Hepatocyte (in vitro differentiated cells): ENCODE data around the gene XRCC4. TPM values are rescaled to one million over a fixed set of nuclear protein-coding genes. Genes with fewer than 3 reads are reported as not detected.

ENCODE experiments used
- DNase-seq: peaks from one replicate; pipeline ENCODE4 v3.0.0-alpha.2; 2016; ENCODE audit warnings: low spot score
- H2AFZ ChIP-seq: fragments of 200-600 bp; sonication (generic); 2 replicates; pipeline ENCODE4 v1.6.0; 2016; ENCODE audit warnings: antibody characterized with exemption, mild to moderate bottlenecking
- H3K27ac ChIP-seq: fragments of 200-600 bp; sonication (generic); 2 replicates; pipeline ENCODE4 v1.5.1; 2016; ENCODE audit warnings: mild to moderate bottlenecking
- H3K27me3 ChIP-seq: fragments of 200-600 bp; sonication (generic); 2 replicates; pipeline ENCODE4 v1.6.1; 2016
- H3K36me3 ChIP-seq: fragments of 200-600 bp; sonication (generic); replicated peaks from 2 replicates; pipeline ENCODE4 v1.5.1; 2016; ENCODE audit warnings: low read depth; ENCODE audit not compliant: insufficient read depth
- H3K4me1 ChIP-seq: fragments of 200-600 bp; sonication (generic); 2 replicates; pipeline ENCODE4 v1.5.1; 2016; ENCODE audit warnings: mild to moderate bottlenecking, moderate library complexity; ENCODE audit not compliant: insufficient read depth
- H3K4me2 ChIP-seq: fragments of 200-600 bp; sonication (generic); 2 replicates; pipeline ENCODE4 v1.6.0; 2016
- H3K4me3 ChIP-seq: fragments of 200-600 bp; sonication (generic); 2 replicates; pipeline ENCODE4 v1.5.1; 2016; ENCODE audit warnings: mild to moderate bottlenecking
- H3K79me2 ChIP-seq: fragments of 200-600 bp; sonication (generic); 2 replicates; pipeline ENCODE4 v1.6.0; 2017; ENCODE audit warnings: mild to moderate bottlenecking
- H3K9me2 ChIP-seq: fragments of 200-600 bp; sonication (generic); replicated peaks from 2 replicates; pipeline ENCODE4 v1.6.0; 2017; ENCODE audit warnings: mild to moderate bottlenecking; ENCODE audit not compliant: insufficient read depth
- H3K9me3 ChIP-seq: fragments of 200-600 bp; sonication (generic); 2 replicates; pipeline ENCODE4 v1.5.1; 2016; ENCODE audit warnings: low read depth, mild to moderate bottlenecking
- H4K20me1 ChIP-seq: fragments of 200-600 bp; sonication (generic); 2 replicates; pipeline ENCODE4 v1.6.0; 2016; ENCODE audit warnings: mild to moderate bottlenecking; ENCODE audit not compliant: insufficient read depth, poor library complexity, severe bottlenecking
- EZH2 ChIP-seq: fragments of 200-600 bp; sonication (generic); IDR thresholded peaks from 2 replicates; pipeline ENCODE4 v1.6.1; 2016; ENCODE audit warnings: antibody characterized with exemption, mild to moderate bottlenecking, borderline replicate concordance
- EZH2phosphoT487 ChIP-seq: fragments of 200-600 bp; sonication (generic); IDR thresholded peaks from one replicate; pipeline ENCODE4 v1.6.1; 2018; ENCODE audit warnings: antibody characterized with exemption, mild to moderate bottlenecking, low read depth, moderate library complexity; ENCODE audit not compliant: unreplicated experiment, severe bottlenecking
- WGBS: methylation state at CpG from one replicate; pipeline ENCODE4 v1.1.6; 2016; ENCODE audit warnings: low lambda C conversion rate; ENCODE audit errors: missing lambda C conversion rate; 5-methylcytosine and 5-hydroxymethylcytosine counted together
- polyA plus RNA-seq: library from polyadenylated mRNA; unstranded; fragments of >200 nt; fragmentation: Nextera tagmentation; extraction: Ambion mirVana; gene quantifications from 2 replicates; pipeline ENCODE4 v1.2.1, GENCODE V29; 2016
- total RNA-seq: library from RNA; depleted of rRNA; stranded (reverse); fragments of >200 nt; gene quantifications from 2 replicates; pipeline ENCODE4 v1.2.3, GENCODE V29; 2014
- TF ChIP-seq, protein P1 (sequence below): fragments of 200-600 bp; sonication (generic); IDR thresholded peaks from 2 replicates; pipeline ENCODE4 v1.5.1; 2016; ENCODE audit warnings: antibody characterized with exemption, mild to moderate bottlenecking; ENCODE audit not compliant: poor library complexity

Gene XRCC4
- total and polyA plus RNA-seq, 2 experiments from 2014 or later = 12.7 to 21.5 TPM

DNA sequence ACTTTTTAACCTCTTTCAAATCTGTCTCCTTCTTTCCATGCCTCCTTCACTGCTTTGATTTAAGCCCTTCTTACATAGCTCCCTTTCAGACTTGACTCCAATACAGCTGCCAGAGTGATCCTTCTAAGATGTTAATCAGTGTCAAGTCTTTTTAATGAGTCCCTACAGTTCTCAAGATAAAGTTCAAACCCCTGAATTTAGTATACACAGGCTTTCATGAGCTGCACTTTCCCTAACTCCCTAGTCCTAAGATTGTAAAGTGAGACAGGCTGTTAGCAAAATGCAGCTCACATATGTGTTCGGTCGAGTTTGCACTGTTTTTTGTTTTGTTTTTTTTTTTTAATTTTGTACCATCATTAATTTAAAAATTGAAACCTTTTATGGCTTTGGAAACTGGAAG, 203.8 kb downstream of the XRCC4 start:
- H3K9me3 ChIP-seq = no peaks in the 10 kb centered on the region
- DNase-seq = no peak
- WGBS = 46% methylated on average over 2 of the region's 2 CpGs
- no peak overlapping the region for H3K4me3 ChIP-seq
- TF ChIP-seq EZH2 = no peak
- no peak for TF ChIP-seq EZH2phosphoT487
- TF ChIP-seq, protein P1, sequence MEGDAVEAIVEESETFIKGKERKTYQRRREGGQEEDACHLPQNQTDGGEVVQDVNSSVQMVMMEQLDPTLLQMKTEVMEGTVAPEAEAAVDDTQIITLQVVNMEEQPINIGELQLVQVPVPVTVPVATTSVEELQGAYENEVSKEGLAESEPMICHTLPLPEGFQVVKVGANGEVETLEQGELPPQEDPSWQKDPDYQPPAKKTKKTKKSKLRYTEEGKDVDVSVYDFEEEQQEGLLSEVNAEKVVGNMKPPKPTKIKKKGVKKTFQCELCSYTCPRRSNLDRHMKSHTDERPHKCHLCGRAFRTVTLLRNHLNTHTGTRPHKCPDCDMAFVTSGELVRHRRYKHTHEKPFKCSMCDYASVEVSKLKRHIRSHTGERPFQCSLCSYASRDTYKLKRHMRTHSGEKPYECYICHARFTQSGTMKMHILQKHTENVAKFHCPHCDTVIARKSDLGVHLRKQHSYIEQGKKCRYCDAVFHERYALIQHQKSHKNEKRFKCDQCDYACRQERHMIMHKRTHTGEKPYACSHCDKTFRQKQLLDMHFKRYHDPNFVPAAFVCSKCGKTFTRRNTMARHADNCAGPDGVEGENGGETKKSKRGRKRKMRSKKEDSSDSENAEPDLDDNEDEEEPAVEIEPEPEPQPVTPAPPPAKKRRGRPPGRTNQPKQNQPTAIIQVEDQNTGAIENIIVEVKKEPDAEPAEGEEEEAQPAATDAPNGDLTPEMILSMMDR = no peak
- no peaks in the 10 kb centered on the region for H3K9me2 ChIP-seq
- H2AFZ ChIP-seq = no peak overlapping the region
- no peaks in the 10 kb centered on the region for H3K36me3 ChIP-seq
- H3K79me2 ChIP-seq = no peaks in the 10 kb centered on the region
- H3K27me3 ChIP-seq = no peaks in the 10 kb centered on the region
- H3K4me2 ChIP-seq = no peak overlapping the region
- H3K4me1 ChIP-seq = no peaks in the 10 kb centered on the region
- no peak overlapping the region for H3K27ac ChIP-seq
- no peaks in the 10 kb centered on the region for H4K20me1 ChIP-seq

DNA sequence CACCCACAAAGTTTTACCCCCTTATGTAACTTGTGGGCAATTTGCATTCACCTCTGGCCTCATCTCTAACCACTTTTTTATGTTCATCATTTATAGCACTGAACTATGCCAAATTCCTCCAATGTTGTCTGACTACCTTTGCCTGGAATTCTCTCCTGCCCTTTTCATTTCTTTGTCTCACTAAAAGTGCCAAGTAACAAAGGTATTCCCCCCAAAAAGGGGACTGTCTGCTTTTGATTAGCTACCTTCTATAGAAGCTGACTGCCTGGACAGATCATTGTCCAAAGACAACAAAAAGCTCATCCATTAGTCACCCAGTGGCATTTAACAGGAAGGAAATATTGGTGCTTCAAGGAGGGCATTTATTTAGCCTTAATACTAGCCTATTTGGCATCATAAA, 204.3 kb downstream of the XRCC4 start:
- no peaks in the 10 kb centered on the region for H3K4me1 ChIP-seq
- TF ChIP-seq EZH2phosphoT487 = no peak
- no peaks in the 10 kb centered on the region for H3K9me2 ChIP-seq
- no peak overlapping the region for H3K4me2 ChIP-seq
- no peak overlapping the region for H3K27ac ChIP-seq
- H3K27me3 ChIP-seq = no peaks in the 10 kb centered on the region
- H4K20me1 ChIP-seq = no peaks in the 10 kb centered on the region
- H3K4me3 ChIP-seq = no peak overlapping the region
- H3K79me2 ChIP-seq = no peaks in the 10 kb centered on the region
- H3K9me3 ChIP-seq = no peaks in the 10 kb centered on the region
- no peak overlapping the region for H2AFZ ChIP-seq
- no peaks in the 10 kb centered on the region for H3K36me3 ChIP-seq
- no peak for DNase-seq

DNA sequence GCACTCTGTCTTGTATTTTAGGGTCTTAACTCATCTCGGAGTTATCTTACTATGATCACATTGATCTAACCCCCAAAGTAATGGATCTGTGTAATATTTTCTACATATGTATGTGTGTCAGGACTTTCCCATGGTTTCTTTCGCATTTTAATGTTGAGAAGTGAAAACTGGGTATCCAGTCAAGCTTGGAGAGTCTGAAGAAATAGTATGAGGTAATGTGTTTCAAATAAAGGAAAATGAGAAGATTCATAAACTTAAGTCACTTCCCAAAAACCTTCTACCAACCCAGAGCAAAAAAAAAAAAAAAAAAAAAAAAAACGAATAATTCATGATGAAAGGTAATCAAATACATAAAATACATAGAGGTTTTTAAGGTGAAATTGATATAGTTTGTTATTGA, 206.4 kb downstream of the XRCC4 start:
- Histone ChIP-seq H2AFZ (no peak overlapping the region), H3K9me3 (no peaks in the 10 kb centered on the region), H3K36me3 (no peaks in the 10 kb centered on the region), H3K79me2 (no peaks in the 10 kb centered on the region), H3K27me3 (no peaks in the 10 kb centered on the region), H3K27ac (no peak overlapping the region), H3K9me2 (no peaks in the 10 kb centered on the region), H3K4me2 (no peak overlapping the region), H3K4me3 (no peak overlapping the region), H4K20me1 (no peaks in the 10 kb centered on the region), H3K4me1 (no peaks in the 10 kb centered on the region)
- TF ChIP-seq, protein P1 = no peak
- TF ChIP-seq EZH2 = no peak
- TF ChIP-seq EZH2phosphoT487 = no peak
- no peak for DNase-seq
- 94% methylated on average over 3 of the region's 3 CpGs for WGBS

DNA sequence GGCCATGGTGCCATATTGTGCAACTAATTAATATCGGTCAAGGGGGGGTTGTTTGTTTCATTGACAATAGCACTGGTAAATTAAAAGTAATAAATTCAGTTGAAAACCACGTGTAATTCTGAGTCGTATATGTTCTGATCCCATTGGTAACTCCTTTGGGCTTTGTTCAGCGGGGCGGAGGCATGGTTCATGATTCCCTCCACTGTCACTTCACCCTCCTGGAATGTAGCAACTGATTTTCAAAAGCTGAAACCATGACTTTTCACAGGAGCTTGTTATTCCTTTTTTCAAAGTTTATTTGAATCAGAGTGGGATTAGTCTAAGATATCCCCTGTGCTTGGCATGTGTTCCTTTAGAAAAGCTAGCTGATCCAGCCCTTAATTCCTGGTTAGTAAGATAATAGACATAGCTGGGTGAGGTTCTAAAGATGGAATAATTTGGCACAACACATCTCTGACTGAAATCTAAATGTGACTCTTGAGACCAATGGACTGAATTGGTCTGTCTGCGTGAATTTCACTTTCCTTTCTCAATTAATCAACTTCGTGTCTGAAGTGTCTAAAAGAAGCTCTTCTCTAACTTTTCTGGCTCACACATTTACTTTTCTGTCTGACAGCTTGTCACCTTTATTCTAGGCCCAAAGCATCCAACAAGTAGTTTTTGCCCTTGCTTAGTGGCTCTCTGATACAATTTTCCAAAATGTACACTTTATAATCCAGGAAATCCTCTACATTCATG, 208.5 kb downstream of the XRCC4 start:
- Histone ChIP-seq H4K20me1 (no peaks in the 10 kb centered on the region), H3K79me2 (no peaks in the 10 kb centered on the region), H3K4me1 (no peaks in the 10 kb centered on the region), H2AFZ (no peak overlapping the region), H3K9me3 (no peaks in the 10 kb centered on the region), H3K4me3 (no peak overlapping the region), H3K27me3 (no peaks in the 10 kb centered on the region), H3K36me3 (no peaks in the 10 kb centered on the region), H3K9me2 (no peaks in the 10 kb centered on the region), H3K4me2 (no peak overlapping the region), H3K27ac (no peak overlapping the region)
- DNase-seq = no peak
- TF ChIP-seq EZH2phosphoT487 (no peak), EZH2 (no peak)
- TF ChIP-seq, protein P1 = no peak
- WGBS = 91% methylated on average over 7 of the region's 7 CpGs
